Measurements from ENCODE around the gene ENAH. TPM values are rescaled to one million over a fixed set of nuclear protein-coding genes. Genes with fewer than 3 reads are reported as not detected.
"Not testable (repeated sequence)": the region's sequence is repeated elsewhere in the genome, so short reads cannot be mapped to it uniquely, and the experiment has no call there.

ENAH gene
- total RNA-seq, 4 donors from 2014 or later, result 18.7 to 60.7 (median 30.5) TPM

DNA sequence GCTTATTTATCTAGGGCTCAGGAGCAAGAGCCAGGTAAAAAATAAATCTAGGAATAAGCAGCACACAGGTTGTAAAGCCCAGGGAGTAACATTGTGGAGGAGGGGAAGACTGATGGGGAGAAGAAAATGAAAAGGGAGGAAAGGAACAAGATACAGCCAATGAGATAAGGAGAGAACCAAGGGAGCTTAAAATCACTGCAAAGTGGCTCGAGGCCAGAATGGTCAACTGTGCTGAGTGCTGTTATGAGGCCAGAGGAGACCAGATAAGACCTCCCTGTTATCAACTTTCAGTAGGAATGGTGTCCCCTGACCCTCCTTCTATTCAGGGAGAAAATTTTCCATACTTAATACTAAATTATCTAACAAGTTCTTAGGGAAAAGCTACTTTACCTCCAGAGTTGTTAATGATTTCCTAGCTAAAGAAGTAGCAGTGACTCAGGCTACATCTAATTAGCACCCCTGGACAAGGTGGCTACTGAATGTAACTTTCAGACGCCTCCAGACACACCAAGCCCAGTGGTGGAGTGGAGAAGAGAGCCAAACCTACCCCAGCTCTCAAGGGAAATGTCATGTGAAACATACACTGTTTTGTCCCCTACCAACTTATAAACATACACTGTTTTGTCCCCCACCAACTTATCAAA is 25.5 kb downstream of the ENAH start:
- no peak for ATAC-seq (ENCODE audit: low FRiP score)
- no peak for DNase-seq (ENCODE audit: low spot score)
- TF ChIP-seq, protein P1, sequence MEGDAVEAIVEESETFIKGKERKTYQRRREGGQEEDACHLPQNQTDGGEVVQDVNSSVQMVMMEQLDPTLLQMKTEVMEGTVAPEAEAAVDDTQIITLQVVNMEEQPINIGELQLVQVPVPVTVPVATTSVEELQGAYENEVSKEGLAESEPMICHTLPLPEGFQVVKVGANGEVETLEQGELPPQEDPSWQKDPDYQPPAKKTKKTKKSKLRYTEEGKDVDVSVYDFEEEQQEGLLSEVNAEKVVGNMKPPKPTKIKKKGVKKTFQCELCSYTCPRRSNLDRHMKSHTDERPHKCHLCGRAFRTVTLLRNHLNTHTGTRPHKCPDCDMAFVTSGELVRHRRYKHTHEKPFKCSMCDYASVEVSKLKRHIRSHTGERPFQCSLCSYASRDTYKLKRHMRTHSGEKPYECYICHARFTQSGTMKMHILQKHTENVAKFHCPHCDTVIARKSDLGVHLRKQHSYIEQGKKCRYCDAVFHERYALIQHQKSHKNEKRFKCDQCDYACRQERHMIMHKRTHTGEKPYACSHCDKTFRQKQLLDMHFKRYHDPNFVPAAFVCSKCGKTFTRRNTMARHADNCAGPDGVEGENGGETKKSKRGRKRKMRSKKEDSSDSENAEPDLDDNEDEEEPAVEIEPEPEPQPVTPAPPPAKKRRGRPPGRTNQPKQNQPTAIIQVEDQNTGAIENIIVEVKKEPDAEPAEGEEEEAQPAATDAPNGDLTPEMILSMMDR (IDR thresholded peaks at IDR 0.05), result no peak

DNA sequence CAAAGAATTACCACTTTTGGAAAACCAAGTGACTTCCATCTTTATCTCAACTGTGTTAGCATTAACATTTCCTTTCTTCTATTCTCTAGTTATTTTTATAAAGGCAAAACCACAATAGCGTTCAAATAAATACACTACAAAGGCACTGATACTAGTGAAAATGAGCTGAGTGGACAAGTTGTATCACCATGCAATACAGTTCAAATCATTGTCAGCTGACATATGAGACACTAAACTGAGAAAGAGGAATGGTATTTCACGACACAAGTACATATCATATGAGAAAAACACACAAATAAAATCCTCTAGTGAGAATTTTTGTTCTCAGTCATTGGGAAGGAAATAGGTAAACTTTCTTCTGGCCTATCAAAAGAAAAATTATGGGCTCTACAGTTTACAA is 26.2 kb downstream of the ENAH start:
- DNase-seq (ENCODE audit: low spot score) (no peak), ATAC-seq (ENCODE audit: low FRiP score) (no peak)
- TF ChIP-seq, protein P1 (IDR thresholded peaks at IDR 0.05), result no peak

DNA sequence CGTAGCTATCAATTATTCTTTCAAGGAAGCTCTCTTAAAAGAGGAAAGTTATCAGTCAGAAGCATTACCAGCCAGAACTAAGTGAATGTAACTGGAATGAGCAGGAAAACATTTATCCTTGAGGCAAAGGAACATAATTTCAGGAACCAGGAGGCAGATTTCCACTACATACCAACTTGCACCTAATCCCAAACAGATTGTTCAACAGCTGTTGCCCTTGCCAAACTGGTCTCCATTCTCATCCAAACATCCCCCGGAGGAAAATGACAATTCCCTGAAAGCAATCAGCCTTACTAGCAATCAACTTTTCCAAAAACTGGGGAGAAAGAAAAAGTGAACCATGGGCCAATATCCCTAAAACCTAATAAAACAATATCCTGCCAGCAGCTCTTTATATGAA is 35.0 kb downstream of the ENAH start:
- TF ChIP-seq, protein P1 (IDR thresholded peaks at IDR 0.05), result no peak
- no peak for ATAC-seq (ENCODE audit: low FRiP score)

DNA sequence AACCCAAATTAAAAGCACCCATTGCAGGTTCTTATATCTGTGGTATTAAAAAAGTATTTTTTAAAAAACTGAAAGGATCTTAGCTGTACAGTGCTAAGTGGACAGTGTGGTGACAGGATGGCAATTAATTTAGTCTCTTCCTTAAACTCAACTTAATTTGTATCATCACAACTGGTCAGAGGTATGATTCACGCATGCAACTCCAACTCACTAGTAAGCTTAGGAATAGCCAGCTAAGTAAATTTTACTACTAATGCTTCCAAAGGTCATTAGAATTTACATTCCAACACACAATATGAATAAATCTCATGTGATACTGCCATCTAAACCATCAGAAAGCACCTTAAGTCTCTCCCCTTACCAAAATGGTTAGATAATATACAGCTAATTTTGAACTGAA is 35.4 kb downstream of the ENAH start:
- TF ChIP-seq, protein P1 (IDR thresholded peaks at IDR 0.05), result no peak
- peak; percentile 41 for ATAC-seq (ENCODE audit: low FRiP score)
- no peak for DNase-seq (ENCODE audit: low spot score)

More for the DNA sequence above, 35.0 kb downstream of the ENAH start:
- DNase-seq (ENCODE audit: low spot score), result no peak

DNA sequence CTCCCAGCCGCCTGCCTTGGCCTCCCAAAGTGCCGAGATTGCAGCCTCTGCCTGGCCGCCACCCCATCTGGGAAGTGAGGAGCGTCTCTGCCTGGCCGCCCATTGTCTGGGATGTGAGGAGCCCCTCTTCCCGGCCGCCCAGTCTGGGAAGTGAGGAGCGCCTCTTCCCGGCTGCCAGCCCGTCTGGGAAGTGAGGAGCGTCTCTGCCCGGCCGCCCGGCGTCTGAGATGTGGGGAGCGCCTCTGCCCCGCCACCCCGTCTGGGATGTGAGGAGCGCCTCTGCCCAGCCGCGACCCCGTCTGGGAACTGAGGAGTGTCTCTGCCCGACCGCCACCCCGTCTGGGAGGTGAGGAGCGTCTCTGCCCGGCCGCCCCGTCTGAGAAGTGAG is 37.5 kb downstream of the ENAH start:
- ATAC-seq (ENCODE audit: low FRiP score); DNase-seq (ENCODE audit: low spot score): not testable (repeated sequence)

DNA sequence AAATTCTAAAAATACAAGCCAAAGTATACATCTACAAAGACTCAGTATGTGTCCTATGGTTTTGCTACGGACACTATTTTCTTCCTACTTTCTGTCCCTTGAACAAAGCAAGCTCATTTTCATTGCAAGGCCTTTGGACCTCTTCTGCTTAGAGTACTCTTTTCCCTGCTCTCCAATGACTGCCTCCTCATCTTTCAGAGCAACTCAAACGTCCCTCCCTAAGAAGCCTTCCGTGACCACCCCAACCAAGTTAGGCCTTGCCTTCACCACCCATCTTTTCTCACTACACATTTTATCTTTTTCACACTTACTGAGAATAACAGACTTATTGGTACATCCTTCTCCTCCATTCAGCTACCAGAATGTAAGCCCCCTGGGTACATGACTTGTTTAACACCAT is 39.9 kb downstream of the ENAH start:
- no peak for DNase-seq (ENCODE audit: low spot score)
- TF ChIP-seq, protein P1 (IDR thresholded peaks at IDR 0.05), result no peak
- ATAC-seq (ENCODE audit: low FRiP score), result no peak

DNA sequence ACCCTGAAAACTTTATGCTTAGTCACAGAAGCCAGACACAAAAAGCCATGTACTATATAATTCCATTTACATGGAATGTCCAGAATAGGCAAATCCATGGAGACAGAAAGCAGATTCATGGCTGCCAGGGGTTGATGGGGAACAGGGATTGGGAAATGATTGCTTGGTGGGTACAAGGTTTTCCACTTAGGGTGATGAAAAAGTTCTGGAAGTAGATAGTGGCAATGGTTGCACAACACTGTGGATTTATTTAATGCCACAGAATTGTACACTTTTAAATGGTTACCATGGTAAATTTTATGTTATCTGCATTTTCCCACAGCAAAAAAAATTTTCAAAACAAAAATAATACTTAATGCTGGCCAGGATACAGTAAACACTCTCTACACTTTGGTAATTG is 40.6 kb downstream of the ENAH start:
- ATAC-seq (ENCODE audit: low FRiP score), result no peak
- TF ChIP-seq, protein P1 (IDR thresholded peaks at IDR 0.05), result no peak
- no peak for DNase-seq (ENCODE audit: low spot score)
